HepG2 (cell line): ENCODE data around the gene KRTAP17-1. TPM values are rescaled to one million over a fixed set of nuclear protein-coding genes. Genes with fewer than 3 reads are reported as not detected.

ENCODE experiments used
- ATAC-seq: fragments of 200-7000 bp; cut with Tn5 transposase; 3 replicates; pipeline ENCODE4 v1.9.1; 2020; ENCODE audit warnings: mild to moderate bottlenecking, moderate library complexity
- Bru-seq: library from RNA; stranded (reverse); fragments of 400-500 nt; gene quantifications from one replicate; lab custom pipeline; 2021; lab: Mats Ljungman, UMichigan
- BruChase-seq, 2 experiments: library from RNA; stranded (reverse); fragments of 400-500 nt; gene quantifications; one replicate each; lab custom pipeline; 2021; lab: Mats Ljungman, UMichigan
- BruUV-seq: library from RNA; stranded (reverse); fragments of 400-500 nt; replicated peaks from 2 replicates; lab custom pipeline; 2021; lab: Mats Ljungman, UMichigan
- CTCF ChIA-PET: fragments of 300-600 bp; formaldehyde crosslinking; extraction: SDS; loops from one replicate; lab custom pipeline; 2021; ENCODE audit warnings: low total read pairs, inconsistent platforms, low intra/inter-chr PET ratio; lab: Yijun Ruan, JAX
- POLR2A ChIA-PET: fragments of 350-600 bp; sonication (Branson Sonifier 250); formaldehyde crosslinking; loops from one replicate; lab custom pipeline; 2020; ENCODE audit warnings: antibody characterized with exemption, inconsistent platforms; lab: Yijun Ruan, JAX
- DNase-seq: peaks from one replicate; pipeline ENCODE4 v3.0.0-alpha.2; 2015; ENCODE audit warnings: low spot score
- FAIRE-seq: peaks from 3 replicates; lab custom pipeline; 2011; peaks lifted over from hg19 to GRCh38; lab: Jason Lieb, UNC
- H2AFZ ChIP-seq: one replicate; pipeline ENCODE4 v1.6.1; 2011; ENCODE audit warnings: low read length, inconsistent platforms
- H3K27ac ChIP-seq: fragments of 300-600 bp; 3 replicates; pipeline ENCODE4 v1.8.0; 2011; ENCODE audit warnings: mixed run types, mild to moderate bottlenecking, mixed read lengths, low read length, inconsistent platforms; ENCODE audit not compliant: insufficient read depth; ENCODE audit errors: extremely low read length
- H3K27me3 ChIP-seq, 2 experiments: fragments of 200-600 bp in 1 of 2; 2 replicates in 1 of 2; 3 replicates in 1 of 2; pipeline versions ENCODE4 v1.6.0 to v1.8.0; 2011; ENCODE audit warnings: low read length in 2 of 2, mild to moderate bottlenecking in 2 of 2, moderate library complexity in 2 of 2, inconsistent platforms in 1 of 2; ENCODE audit not compliant: insufficient read depth in 2 of 2, control insufficient read depth in 1 of 2
- H3K36me3 ChIP-seq, 2 experiments: fragments of 200-600 bp in 1 of 2; replicated peaks in 1 of 2; 2 replicates in 1 of 2; 3 replicates in 1 of 2; pipeline versions ENCODE4 v1.5.1 to v1.8.0; 2011; ENCODE audit warnings: low read length in 2 of 2, inconsistent platforms in 1 of 2; ENCODE audit not compliant: insufficient read depth in 2 of 2, control insufficient read depth in 1 of 2
- H3K4me1 ChIP-seq: 2 replicates; pipeline ENCODE4 v1.5.1; 2012; ENCODE audit warnings: low read length, inconsistent platforms; ENCODE audit not compliant: insufficient read depth
- H3K4me2 ChIP-seq: 2 replicates; pipeline ENCODE4 v1.6.0; 2011; ENCODE audit warnings: low read depth, low read length, inconsistent platforms
- H3K4me3 ChIP-seq, 3 experiments: fragments of 200-600 bp in 1 of 3; sonication (generic), shearing (Covaris generic) in 1 of 3; replicated peaks in 1 of 3; 2 replicates each; pipeline ENCODE4 v1.5.1; 2011 to 2016; ENCODE audit warnings: low read length in 3 of 3, inconsistent platforms in 2 of 3, low read depth in 2 of 3, mild to moderate bottlenecking in 2 of 3, control low read depth in 1 of 3, mixed read lengths in 1 of 3; ENCODE audit not compliant: insufficient read depth in 1 of 3
- H3K79me2 ChIP-seq: one replicate; pipeline ENCODE4 v1.6.1; 2011; ENCODE audit warnings: low read length, inconsistent platforms; ENCODE audit not compliant: insufficient read depth
- H3K9ac ChIP-seq: 2 replicates; pipeline ENCODE4 v1.6.0; 2011; ENCODE audit warnings: mild to moderate bottlenecking, low read depth, low read length, inconsistent platforms; ENCODE audit not compliant: insufficient read depth
- H3K9me3 ChIP-seq: 2 replicates; pipeline ENCODE4 v1.5.1; 2012; ENCODE audit warnings: mild to moderate bottlenecking, low read length
- H4K20me1 ChIP-seq: 2 replicates; pipeline ENCODE4 v1.6.0; 2011; ENCODE audit warnings: inconsistent platforms, mild to moderate bottlenecking, low read length, moderate library complexity; ENCODE audit not compliant: insufficient read depth
- AKNA ChIP-seq: sonication (generic); formaldehyde crosslinking; IDR thresholded peaks from 2 replicates; pipeline ENCODE4 v1.4.0; 2020; ENCODE audit warnings: missing genetic modification reagents, borderline replicate concordance
- CAMTA2 ChIP-seq: sonication (generic); formaldehyde crosslinking; IDR thresholded peaks from 2 replicates; pipeline ENCODE4 v1.4.0; 2020; ENCODE audit warnings: mild to moderate bottlenecking, missing genetic modification reagents, borderline replicate concordance
- KDM5B ChIP-seq: sonication (generic); formaldehyde crosslinking; IDR thresholded peaks from 2 replicates; pipeline ENCODE4 v1.4.0; 2020; ENCODE audit warnings: missing genetic modification reagents, mild to moderate bottlenecking, borderline replicate concordance
- RFXANK ChIP-seq: IDR thresholded peaks from 2 replicates; pipeline ENCODE4 v1.6.1; 2016
- TRIM22 ChIP-seq: fragments of 450-650 bp; IDR thresholded peaks from 2 replicates; pipeline ENCODE4 v1.6.1; 2017
- ZNF646 ChIP-seq: sonication (generic); formaldehyde crosslinking; IDR thresholded peaks from 2 replicates; pipeline ENCODE4 v1.9.0; 2021; ENCODE audit warnings: mild to moderate bottlenecking, missing genetic modification reagents
- WGBS: methylation state at CpG from one replicate; pipeline ENCODE4 v1.1.6; 2017; ENCODE audit warnings: low lambda C conversion rate; 5-methylcytosine and 5-hydroxymethylcytosine counted together
- in situ Hi-C: cut with HindIII; loops from 2 replicates; pipeline ENCODE4 v1.10.0; 2017; ENCODE audit warnings: low pct_unique_long_range_greater_than_20kb; ENCODE audit not compliant: extremely low pct_ligation_motif_present
- intact Hi-C: fragments of 100-400 bp; cut with micrococcal nuclease; formaldehyde crosslinking; loops from one replicate; pipeline ENCODE4 v1.10.0; 2022; ENCODE audit not compliant: unreplicated experiment
- long read RNA-seq, 2 experiments: library from RNA in 1 of 2; library from polyadenylated mRNA in 1 of 2; stranded (forward) in 1 of 2; unstranded in 1 of 2; transcript quantifications; one replicate each; pipeline ENCODE4 v2.0.0, GENCODE V29; 2019 to 2022
- polyA minus RNA-seq, 3 experiments: library from RNA; depleted of rRNA, polyadenylated mRNA; stranded (reverse); fragments of >200 nt; gene quantifications; 2 replicates each; pipeline ENCODE4 v1.2.3, GENCODE V29; 2011; ENCODE audit warnings: low replicate concordance in 1 of 3
- polyA plus RNA-seq, 8 experiments: library from polyadenylated mRNA; depleted of rRNA in 3 of 8; stranded (reverse) in 7 of 8; unstranded in 1 of 8; fragments of >200 nt; fragmentation: Illumina TruSeq in 4 of 8; extraction: Trizol in 4 of 8; gene quantifications; 2 replicates each; pipeline versions ENCODE4 v1.2.1 to v1.2.3, GENCODE V29; 2011 to 2016; ENCODE audit warnings: low read depth in 4 of 8, missing spikeins in 1 of 8, mixed read lengths in 1 of 8; ENCODE audit not compliant: insufficient read depth in 1 of 8
- total RNA-seq, 5 experiments: library from RNA; depleted of rRNA; stranded (reverse); fragments of >200 nt; fragmentation: Illumina TruSeq; extraction: Trizol; gene quantifications; 2 replicates each; pipeline ENCODE4 v1.2.3, GENCODE V29; 2016; ENCODE audit warnings: low read depth in 1 of 5

KRTAP17-1 gene
- total RNA-seq (2016; rRNA removed; fragmentation: Illumina TruSeq; extraction: Trizol) (not detected in 2 replicates), polyA plus RNA-seq (2011; rRNA removed) (not detected in 2 replicates), polyA minus RNA-seq (2011; rRNA and poly(A)+ RNA removed; ENCODE audit: low replicate concordance) (not detected in 2 replicates), Bru-seq, nascent RNA (not detected), BruChase-seq, experiment 1, labeled RNA remaining after a 6-hour chase (not detected), BruChase-seq, experiment 2, labeled RNA remaining after a 2-hour chase (not detected)
- not detected in 2 replicates for total RNA-seq (2016; cell fraction: cytosol; rRNA removed; fragmentation: Illumina TruSeq; extraction: Trizol; ENCODE audit: low read depth)
- not detected in 2 replicates for total RNA-seq (2016; cell fraction: insoluble cytoplasmic fraction; rRNA removed; fragmentation: Illumina TruSeq; extraction: Trizol)
- not detected in 2 replicates for total RNA-seq (2016; cell fraction: membrane; rRNA removed; fragmentation: Illumina TruSeq; extraction: Trizol)
- total RNA-seq (2016; cell fraction: nucleus; rRNA removed; fragmentation: Illumina TruSeq; extraction: Trizol): not detected in 2 replicates
- not detected in 2 replicates for polyA plus RNA-seq (2011; cell fraction: cytosol; rRNA removed)
- polyA plus RNA-seq (2011; cell fraction: nucleus; rRNA removed): not detected in 2 replicates
- not detected in 2 replicates for polyA plus RNA-seq (2012)
- not detected in 2 replicates for polyA plus RNA-seq (2016; cell fraction: cytosol; fragmentation: Illumina TruSeq; extraction: Trizol; ENCODE audit: low read depth)
- polyA plus RNA-seq (2016; cell fraction: insoluble cytoplasmic fraction; fragmentation: Illumina TruSeq; extraction: Trizol; ENCODE audit: low read depth): not detected in 2 replicates
- polyA plus RNA-seq (2016; cell fraction: membrane; fragmentation: Illumina TruSeq; extraction: Trizol; ENCODE audit: low read depth): not detected in 2 replicates
- not detected in 2 replicates for polyA plus RNA-seq (2016; cell fraction: nucleus; fragmentation: Illumina TruSeq; extraction: Trizol; ENCODE audit: insufficient read depth, low read depth)
- not detected in 2 replicates for polyA minus RNA-seq (2011; cell fraction: cytosol; rRNA and poly(A)+ RNA removed)
- not detected in 2 replicates for polyA minus RNA-seq (2011; cell fraction: nucleus; rRNA and poly(A)+ RNA removed)
- long read RNA-seq, experiment 1: 0 reads
- long read RNA-seq, experiment 2: 0 reads

- ATAC-seq (no peak), DNase-seq (no peak), FAIRE-seq (no peak)
- no peaks in the 10 kb centered on the region for H3K36me3 ChIP-seq
- no peak within 1 kb of the TSS for H3K4me3 ChIP-seq
- H4K20me1 ChIP-seq: no peaks in the 10 kb centered on the region
- H3K79me2 ChIP-seq: no peaks in the 10 kb centered on the region
- POLR2A ChIA-PET: no interaction called here
- no peak within 1 kb of the TSS for H3K27ac ChIP-seq
- in situ Hi-C loops (no loop called here), intact Hi-C loops (no loop called here)
- BruUV-seq: no TSS peak
- CTCF ChIA-PET: no interaction called here
- H3K4me1 ChIP-seq: no peaks in the 10 kb centered on the region
- no peak within 1 kb of the TSS for H2AFZ ChIP-seq
- no peak within 1 kb of the TSS for H3K9ac ChIP-seq
- H3K9me3 ChIP-seq: peaks cover 10% of the 10 kb centered on the region; the same call in 1 of the 2 replicates
- no peak within 1 kb of the TSS for H3K4me2 ChIP-seq
- H3K27me3 ChIP-seq: peaks cover 2 to 24% of the 10 kb centered on the region in 2 experiments; a peak in 3 of 5 replicates
- WGBS: 47% methylated on average over 9 of the region's 24 CpGs
- no peak for TF ChIP-seq AKNA (CRISPR knock-in tag)
- no peak for TF ChIP-seq RFXANK
- no peak for TF ChIP-seq CAMTA2 (CRISPR knock-in tag)
- TF ChIP-seq TRIM22: no peak
- TF ChIP-seq KDM5B: no peak
- TF ChIP-seq ZNF646: no peak
Measured at GRCh38 chr17:41315204-41315794, at the start of gene KRTAP17-1. TSS of gene KRTAP17-1 (minus strand) at chr17:41315710. CDS start at chr17:41315650, 60 bp downstream.
